HG03108 (cell line): Measurements from ENCODE around the gene PRR18.

ENCODE experiments used
- ATAC-seq: cut with Tn5 transposase; IDR thresholded peaks from one replicate; pipeline ENCODE4 v1.9.1; 2021; ENCODE audit warnings: moderate library complexity; ENCODE audit not compliant: unreplicated experiment

PRR18 gene

GRCh38 chr6:166278579-166279392 lies 29.4 kb downstream of the PRR18 start:
- ATAC-seq, result no peak

GRCh38 chr6:166277892-166278578 lies 30.2 kb downstream of the PRR18 start:
- ATAC-seq, result no peak

GRCh38 chr6:166277018-166277417 lies 31.2 kb downstream of the PRR18 start:
- ATAC-seq, result no peak

- peak; percentile 77 for ATAC-seq
Observed at GRCh38 chr6:166275714-166276166, 32.5 kb downstream of the PRR18 start.

- ATAC-seq, result no peak
Observed at GRCh38 chr6:166274739-166275370, 33.3 kb downstream of the PRR18 start.

- no peak for ATAC-seq
Observed at GRCh38 chr6:166274163-166274562, 34.0 kb downstream of the PRR18 start.

GRCh38 chr6:166271376-166271765 lies 36.8 kb downstream of the PRR18 start:
- ATAC-seq, result no peak

- ATAC-seq, result no peak
Observed at GRCh38 chr6:166270706-166271375, 37.4 kb downstream of the PRR18 start.

GRCh38 chr6:166269301-166270039 lies 38.7 kb downstream of the PRR18 start:
- ATAC-seq, result no peak

GRCh38 chr6:166268431-166268830 lies 39.8 kb downstream of the PRR18 start:
- ATAC-seq, result no peak

GRCh38 chr6:166267526-166267925 lies 40.7 kb downstream of the PRR18 start:
- no peak for ATAC-seq

GRCh38 chr6:166266336-166266735 lies 41.9 kb downstream of the PRR18 start:
- no peak for ATAC-seq

GRCh38 chr6:166262743-166263515 lies 45.3 kb downstream of the PRR18 start:
- ATAC-seq, result no peak

GRCh38 chr6:166259296-166259977 lies 48.8 kb downstream of the PRR18 start:
- ATAC-seq, result no peak

- peak; percentile 60 for ATAC-seq
Observed at GRCh38 chr6:166258854-166259276, 49.3 kb downstream of the PRR18 start.

- ATAC-seq, result no peak
Observed at GRCh38 chr6:166257911-166258318, 50.3 kb downstream of the PRR18 start.
